ENCODE results near the gene CAPZB.

CAPZB gene

GRCh38 chr1:19315378-19316198, 169.8 kb downstream of the CAPZB start:
- no peak for ATAC-seq
- TF ChIP-seq TCF4 (CRISPR knock-in tag; IDR thresholded peaks at IDR 0.05; ENCODE audit: borderline replicate concordance) (no peak), ESRRG (CRISPR knock-in tag; IDR thresholded peaks at IDR 0.05) (no peak), PPARA (CRISPR knock-in tag; IDR thresholded peaks at IDR 0.05; ENCODE audit: borderline replicate concordance) (no peak)

- no peak for ATAC-seq
- TF ChIP-seq TSHZ2 (CRISPR knock-in tag; IDR thresholded peaks at IDR 0.05) (no peak), ZNF8 (CRISPR knock-in tag; IDR thresholded peaks at IDR 0.05) (no peak), RARB (CRISPR knock-in tag; IDR thresholded peaks at IDR 0.05) (no peak), BACH2 (CRISPR knock-in tag; IDR thresholded peaks at IDR 0.05; ENCODE audit: borderline replicate concordance) (no peak), ZC3H10 (CRISPR knock-in tag; IDR thresholded peaks at IDR 0.05) (no peak), OSR1 (CRISPR knock-in tag; IDR thresholded peaks at IDR 0.05) (no peak), ZNF565 (CRISPR knock-in tag; conservative IDR thresholded peaks at IDR 0.05; ENCODE audit: low read depth) (no peak), ARNTL (CRISPR knock-in tag; IDR thresholded peaks at IDR 0.05; ENCODE audit: borderline replicate concordance, low read depth) (no peak), GLIS3 (CRISPR knock-in tag; IDR thresholded peaks at IDR 0.05) (no peak), ZNF70 (CRISPR knock-in tag; IDR thresholded peaks at IDR 0.05) (no peak)
Observed at GRCh38 chr1:19313961-19314882, 171.1 kb downstream of the CAPZB start.

- no peak for TF ChIP-seq BACH2 (CRISPR knock-in tag; IDR thresholded peaks at IDR 0.05; ENCODE audit: borderline replicate concordance)
- no peak for TF ChIP-seq ZNF8 (CRISPR knock-in tag; IDR thresholded peaks at IDR 0.05)
Observed at GRCh38 chr1:19313636-19313959, 171.7 kb downstream of the CAPZB start.

GRCh38 chr1:19312782-19313635, 172.3 kb downstream of the CAPZB start:
- TF ChIP-seq ZC3H10 (CRISPR knock-in tag; IDR thresholded peaks at IDR 0.05) (no peak), ZNF565 (CRISPR knock-in tag; conservative IDR thresholded peaks at IDR 0.05; ENCODE audit: low read depth) (no peak)
- no peak for ATAC-seq

More at GRCh38 chr1:19313636-19313959, 171.7 kb downstream of the CAPZB start:
- no peak for ATAC-seq

- ATAC-seq = peak; percentile 84
- TF ChIP-seq POU6F1 (CRISPR knock-in tag; IDR thresholded peaks at IDR 0.05; ENCODE audit: borderline replicate concordance, low read depth) (no peak), GLIS3 (CRISPR knock-in tag; IDR thresholded peaks at IDR 0.05) (no peak), ZFP3 (CRISPR knock-in tag; IDR thresholded peaks at IDR 0.05) (no peak), RARB (CRISPR knock-in tag; IDR thresholded peaks at IDR 0.05) (no peak), PPARA (CRISPR knock-in tag; IDR thresholded peaks at IDR 0.05; ENCODE audit: borderline replicate concordance) (no peak), ARNTL (CRISPR knock-in tag; IDR thresholded peaks at IDR 0.05; ENCODE audit: borderline replicate concordance, low read depth) (no peak), ZNF70 (CRISPR knock-in tag; IDR thresholded peaks at IDR 0.05) (no peak), OSR1 (CRISPR knock-in tag; IDR thresholded peaks at IDR 0.05) (no peak), SNAI2 (CRISPR knock-in tag; IDR thresholded peaks at IDR 0.05) (no peak), ZNF8 (CRISPR knock-in tag; IDR thresholded peaks at IDR 0.05) (no peak)
Observed at GRCh38 chr1:19311931-19312781, 173.2 kb downstream of the CAPZB start, which contains the start of the genes AKR7A2 and SLC66A1. Gene AKR7A2 (minus strand): TSS chr1:19312144. CDS start chr1:19312124, 20 bp downstream. Gene SLC66A1 (plus strand): TSS chr1:19312326. CDS start chr1:19317678, 5,352 bp downstream.

Data from SK-N-SH treated with all-trans-retinoic acid at 6 μM for 48 hours (cell line).